ENCODE data around the gene RPS10.
"Not testable (repeated sequence)": the region's sequence is repeated elsewhere in the genome, so short reads cannot be mapped to it uniquely, and the experiment has no call there.

Gene RPS10

DNA sequence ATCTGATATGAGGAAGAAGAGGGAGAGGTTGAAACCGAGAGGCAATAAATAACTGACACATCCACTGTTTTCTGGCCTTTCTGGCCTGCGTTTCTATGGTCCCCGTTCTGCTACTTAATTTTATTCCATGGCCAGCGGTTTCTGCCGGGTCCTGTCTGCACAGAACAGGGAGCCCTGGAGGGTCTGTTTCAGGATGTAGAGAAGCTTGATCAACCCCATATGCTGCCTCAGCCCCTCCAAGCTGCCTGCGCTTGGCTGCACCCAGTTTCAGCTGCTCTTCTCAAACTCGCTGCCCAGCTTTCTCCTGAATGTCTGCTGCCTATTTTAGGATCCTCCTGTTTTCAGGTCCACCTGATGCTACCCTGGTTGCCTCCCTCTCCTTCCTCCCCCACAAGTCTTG, 21.5 kb upstream of the RPS10 start:
- DNase-seq, result no peak

DNA sequence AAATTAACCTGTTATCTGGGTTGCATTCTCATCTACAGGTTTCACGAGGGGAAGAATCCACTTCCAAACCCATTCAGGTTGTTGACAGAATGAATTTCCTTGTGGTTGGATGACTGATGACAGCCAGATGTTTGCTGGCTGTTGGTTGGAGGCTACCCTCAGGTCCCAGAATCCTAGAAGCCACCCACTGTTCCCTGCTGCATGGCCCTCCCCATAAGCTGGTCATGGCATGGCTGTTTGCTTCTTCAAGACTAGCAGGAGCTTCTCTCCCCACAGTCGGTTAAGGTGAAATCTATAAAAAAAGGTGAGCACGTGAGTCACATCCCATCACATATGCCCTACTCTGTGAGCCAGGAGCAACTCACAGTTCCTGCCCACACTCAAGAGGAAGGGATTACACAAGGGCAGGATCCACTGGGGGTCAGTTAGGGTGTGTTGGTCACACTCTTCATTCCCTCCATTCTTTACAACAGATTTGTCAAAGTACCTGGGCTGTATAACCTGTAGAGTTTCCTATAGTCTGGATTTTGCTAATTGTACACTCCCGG, 19.5 kb upstream of the RPS10 start:
- no peak for DNase-seq

DNA sequence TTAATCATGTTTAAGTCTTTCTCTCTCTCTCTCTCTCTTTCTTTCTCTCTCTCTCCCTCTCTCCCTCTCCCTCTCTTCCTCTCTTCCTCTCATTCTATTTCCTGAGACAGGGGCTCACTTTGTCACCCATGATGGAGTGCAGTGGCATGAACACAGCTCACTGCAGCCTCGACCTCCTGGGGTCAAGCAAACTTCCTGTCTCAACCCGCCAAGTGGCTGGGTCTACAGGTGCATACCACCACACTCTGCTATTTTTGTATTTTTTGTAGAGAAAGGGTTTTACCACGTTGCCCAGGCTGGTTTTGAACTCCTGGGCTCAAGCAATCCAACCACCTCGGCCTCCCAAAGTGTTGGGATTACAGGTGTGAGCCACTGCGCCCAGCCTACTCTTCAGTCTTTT, 15.7 kb upstream of the RPS10 start:
- no peak for DNase-seq

DNA sequence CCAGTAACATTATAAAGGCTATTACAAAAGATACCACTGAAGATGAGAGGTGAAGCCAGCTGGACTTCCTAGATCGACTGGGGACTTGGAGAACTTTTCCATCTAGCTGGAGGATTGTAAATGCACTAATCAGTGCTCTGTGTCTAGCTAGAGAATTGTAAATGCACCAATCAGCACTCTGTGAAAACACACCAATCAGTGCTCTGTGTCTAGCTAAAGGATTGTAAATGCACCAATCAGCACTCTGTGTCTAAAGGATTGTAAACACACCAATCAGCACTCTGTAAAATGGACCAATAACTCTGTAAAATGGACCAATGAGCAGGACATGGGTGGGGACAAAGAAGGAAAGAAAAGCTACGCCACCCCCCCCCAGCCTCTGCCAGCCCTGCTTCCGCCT, 13.6 kb upstream of the RPS10 start:
- no peak for DNase-seq

DNA sequence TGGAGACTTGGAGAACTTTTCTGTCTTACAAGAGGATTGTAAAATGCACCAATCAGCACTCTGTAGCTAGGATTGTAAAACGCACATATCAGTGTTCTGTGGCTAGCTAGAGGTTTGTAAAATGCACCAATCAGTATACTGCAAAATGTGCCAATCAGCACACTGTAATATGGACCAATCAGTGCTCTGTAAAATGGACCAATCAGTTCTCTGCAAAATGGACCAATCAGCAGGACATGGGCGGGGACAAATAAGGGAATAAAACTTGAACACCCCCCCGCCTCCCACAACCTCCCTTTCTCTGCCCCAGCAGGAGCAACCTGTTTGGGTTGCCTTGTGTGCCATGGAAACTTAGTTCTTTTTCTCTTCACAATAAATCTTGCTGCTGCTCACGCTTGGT, 12.8 kb upstream of the RPS10 start:
- DNase-seq, result no peak

DNA sequence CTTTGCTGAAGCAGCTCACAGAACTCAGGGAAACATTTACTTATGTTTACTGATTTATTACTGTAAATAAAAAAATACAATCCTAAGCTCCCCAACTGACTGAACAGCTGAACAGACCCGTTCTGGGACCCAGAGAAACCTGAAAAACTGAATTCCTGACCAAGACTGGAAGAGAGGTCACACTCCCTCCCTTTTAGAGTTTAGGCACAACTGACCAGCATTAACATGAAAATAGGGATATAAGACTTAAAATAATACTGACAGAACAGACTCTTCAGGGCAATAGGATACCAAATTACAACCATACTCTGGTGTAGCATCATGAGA, 11.7 kb upstream of the RPS10 start:
- DNase-seq, result no peak

DNA sequence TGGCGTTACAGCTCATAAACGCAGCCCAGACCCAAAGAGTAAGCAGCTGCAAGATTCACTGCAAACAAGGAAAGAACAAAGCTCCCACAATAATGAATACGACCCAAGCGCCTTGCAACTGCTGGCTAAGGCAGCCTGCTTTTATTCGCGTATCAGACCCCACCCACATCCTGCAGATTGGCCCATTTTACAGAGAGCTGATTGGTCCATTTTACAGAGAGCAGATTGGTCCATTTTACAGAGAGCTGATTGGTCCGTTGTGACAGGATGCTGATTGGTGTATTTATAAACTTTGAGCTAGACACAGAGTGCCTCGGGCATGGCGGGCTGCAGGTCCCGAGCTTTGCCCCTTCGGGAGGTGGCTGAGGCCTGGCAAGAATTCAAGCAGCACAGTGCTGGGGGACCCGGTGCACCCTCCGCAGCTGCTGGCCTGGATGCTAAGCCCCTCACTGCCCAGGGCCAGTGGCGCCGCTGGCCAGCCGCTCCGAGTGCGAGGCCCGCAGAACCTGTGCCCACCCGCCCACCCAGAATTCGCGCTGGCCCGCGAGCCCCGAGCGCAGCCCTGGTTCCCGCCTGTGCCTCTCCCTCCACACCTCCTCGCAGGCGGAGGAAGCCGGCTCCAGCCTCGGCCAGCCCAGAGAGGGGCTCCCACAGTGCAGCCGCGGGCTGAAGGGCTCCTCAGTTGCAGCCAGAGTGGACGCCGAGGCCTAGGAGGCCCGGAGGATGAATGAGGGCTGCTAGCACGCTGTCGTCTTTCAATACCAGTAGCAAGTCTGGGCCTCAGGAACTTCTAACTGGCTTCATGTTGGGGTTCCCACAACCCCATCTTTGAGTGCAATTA, 11.2 kb upstream of the RPS10 start:
- DNase-seq, result no peak

DNA sequence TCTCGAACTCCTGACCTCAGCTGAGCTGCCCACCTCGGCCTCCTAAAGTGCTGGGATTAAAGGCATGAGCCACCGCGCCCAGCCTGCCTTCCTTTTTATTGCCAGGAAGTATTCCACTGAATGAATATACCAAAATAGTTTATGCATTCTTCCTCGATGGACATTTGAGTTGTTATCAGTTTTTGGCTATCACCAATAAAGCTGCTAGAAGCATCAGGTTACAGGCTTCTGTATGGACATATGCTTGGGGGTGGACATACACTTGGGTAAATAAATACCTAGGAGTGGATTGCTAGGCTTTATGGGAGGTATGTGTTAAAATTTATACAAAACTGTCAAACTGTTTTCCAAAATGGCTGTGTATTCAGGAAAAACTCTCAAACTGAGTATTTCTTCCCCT, 10.0 kb upstream of the RPS10 start:
- DNase-seq, result no peak

DNA sequence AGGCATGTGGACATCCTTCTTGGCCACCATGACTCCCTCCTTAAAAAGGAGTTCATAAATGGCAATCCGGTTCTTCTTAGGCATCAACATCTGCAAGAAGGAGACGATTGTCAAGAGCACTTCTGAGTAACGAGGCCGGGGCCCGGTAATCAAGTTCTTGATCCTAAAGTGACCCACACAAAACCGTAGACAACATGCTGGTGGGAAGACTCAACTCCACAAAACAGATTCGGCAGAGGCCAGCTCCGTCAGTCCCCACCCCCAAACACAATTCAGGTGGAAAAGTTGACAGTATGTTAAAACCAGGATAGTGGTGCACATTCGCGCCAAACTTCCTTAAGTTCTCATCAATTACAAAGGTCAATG, 754 bp downstream of the RPS10 start:
- DNase-seq, result peak; percentile 35

DNA sequence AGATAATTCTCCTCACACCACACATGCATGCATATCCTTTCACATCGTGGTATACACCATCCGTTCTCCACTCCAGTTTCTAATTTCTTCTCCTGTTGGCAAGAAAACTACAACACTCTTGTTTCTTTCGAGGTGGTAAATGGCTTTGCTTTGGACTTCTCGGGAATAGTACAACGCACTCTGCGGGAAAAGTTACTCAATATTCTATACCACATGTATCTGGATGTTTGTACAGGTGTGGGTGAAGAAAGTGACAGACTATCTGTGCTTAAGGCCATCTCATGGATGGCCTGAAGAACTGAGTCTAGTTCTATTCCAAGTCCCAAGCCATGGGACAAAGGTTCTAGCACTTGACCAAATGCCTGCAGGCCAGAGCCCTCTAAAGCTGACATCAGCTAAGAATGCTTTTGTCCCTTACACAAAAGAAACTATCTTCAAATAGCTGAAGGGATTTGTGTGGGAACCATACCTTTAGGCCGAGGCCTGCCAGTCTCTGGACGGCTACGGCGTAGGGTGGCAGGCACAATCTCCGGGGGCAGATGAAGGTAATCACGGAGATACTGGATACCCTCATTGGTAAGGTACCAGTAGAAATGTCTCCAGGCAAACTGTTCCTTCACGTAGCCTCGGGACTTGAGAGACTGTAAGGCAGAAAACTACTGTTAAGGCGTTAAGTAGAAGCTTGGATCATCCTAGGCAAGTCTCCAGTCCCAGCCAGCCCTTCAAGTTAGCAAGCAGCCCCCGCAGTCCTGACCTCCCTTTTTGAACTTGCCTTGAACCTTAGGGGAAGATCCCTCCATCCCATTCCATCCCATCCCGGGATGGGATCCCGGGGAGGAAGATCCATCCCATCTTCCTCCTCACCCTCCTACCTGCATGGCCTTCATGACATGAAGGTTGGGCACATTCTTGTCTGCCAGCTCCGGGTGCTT, 1.4 kb downstream of the RPS10 start:
- DNase-seq, result no peak

DNA sequence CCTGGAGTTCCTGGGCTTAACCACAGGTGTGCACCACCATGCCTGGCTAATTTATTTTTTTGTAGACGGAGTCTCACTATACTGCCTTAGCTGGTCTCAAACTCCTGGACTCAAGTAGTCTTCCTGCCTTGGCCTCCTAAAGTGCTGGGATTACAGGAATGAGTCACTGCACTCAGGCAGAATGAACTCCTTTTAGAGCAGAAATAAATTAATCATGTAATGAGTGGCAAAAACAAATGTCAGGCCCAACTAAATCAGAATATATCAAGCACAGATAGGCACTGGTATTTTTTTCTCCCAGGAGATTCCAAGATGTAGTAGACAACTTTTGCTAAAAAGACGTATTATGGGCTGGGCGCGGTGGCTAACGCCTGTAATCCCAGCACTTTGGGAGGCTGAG, 2.6 kb downstream of the RPS10 start:
- no peak for DNase-seq

DNA sequence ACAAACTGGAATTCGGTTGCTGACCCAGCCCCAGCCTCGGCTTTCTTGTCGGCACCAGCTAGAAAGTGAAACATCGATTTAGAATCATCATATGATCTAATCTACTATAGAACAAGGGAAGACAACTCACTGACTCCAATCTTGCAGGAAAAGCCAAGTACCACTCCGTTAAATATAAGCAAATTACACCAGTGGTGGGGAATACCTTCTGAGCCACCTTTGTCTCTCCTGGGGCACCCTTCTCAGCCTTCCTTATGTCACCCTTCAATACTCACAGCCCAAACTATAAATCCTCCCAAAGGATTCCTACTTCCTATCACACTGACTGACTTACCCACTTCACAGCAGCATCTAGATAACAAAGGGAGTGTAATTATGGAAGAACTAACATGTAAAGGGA, 7.5 kb downstream of the RPS10 start:
- no peak for DNase-seq

DNA sequence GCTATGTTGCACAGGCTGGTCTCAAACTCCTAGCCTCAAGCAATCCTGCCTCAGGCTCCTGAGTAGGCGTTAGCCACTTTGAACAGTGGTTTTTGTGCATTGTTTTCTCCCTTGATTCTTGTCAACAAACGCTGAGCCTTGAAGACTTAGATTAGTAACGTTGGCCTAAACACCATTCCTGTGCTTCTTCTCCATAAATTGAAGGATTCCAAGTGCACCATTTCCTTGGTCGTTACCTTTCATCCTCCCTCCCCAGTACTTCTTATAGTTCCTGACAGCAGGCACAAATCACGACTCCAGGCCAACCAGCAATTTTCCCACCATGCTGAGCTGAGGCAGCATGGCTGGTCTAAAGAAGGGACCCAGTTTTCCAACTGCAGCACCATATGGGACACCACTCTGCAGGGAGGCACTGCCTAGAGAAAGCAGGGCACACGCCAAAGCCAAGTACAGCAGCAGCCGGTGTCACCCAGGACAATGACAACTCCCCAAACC, 8.9 kb downstream of the RPS10 start:
- no peak for DNase-seq

DNA sequence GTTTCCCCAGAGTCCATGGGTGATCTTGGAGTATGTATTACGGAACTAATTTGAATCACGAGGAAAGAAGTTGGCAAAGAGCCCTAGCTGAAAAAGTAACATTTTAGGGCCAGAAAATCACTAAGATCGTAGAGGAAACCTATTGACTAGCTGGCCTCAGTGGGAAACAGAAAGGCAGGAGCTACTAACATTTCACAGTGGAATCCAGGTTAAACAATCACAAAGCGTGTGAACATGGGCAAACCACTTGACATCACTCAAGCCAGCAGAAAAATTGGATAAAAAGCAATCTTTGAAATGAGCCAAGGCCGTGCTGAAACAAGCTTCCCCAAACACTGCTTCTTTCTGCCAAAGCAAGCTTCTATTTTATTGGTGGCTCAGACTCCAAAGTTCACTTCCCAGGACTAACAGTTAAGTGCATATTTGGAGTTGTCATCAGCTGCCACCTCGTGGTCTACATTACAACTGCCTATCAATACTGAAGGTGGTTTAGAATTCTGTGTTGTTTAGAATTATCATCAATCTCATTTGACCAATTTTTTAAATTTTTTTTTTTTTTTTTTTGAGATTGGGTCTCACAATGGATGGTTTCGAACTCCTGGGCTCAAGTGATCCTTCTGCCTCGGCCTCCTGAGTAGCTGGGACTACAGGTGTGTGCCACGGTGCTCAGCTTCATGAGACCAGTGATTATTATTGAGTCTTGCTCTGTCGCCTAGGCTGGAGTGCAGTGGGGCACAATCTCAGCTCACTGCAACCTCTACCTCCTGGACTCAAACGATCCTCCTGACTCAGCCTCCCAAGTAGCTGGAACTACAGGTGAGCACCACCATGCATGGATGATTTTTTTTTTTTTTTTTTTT, 10.6 kb downstream of the RPS10 start:
- no peak for DNase-seq

DNA sequence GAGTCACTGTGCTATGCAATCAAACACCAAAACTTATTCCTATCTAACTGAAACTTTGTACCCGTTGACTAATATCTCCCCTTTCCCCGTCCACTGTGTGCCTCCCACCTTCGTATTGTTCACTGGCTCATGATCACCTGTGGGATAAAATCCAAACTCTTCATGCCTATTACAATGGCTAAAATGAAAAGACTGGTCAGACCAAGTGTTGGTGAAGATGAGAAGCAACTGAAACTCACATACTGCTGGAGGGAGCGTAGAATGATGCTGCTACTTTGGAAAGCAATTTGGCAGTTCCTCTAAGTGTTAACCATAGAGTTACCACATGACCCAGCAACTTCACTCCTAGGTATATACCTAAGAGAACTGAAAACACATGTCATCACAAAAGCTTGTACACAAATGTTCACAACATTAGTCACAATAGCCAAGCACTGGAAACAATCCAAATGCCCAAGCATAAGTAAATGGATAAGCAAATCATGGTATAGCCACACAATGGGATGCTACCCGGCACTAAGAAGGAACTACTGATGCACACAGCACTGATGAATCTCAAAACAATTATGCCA, 13.1 kb downstream of the RPS10 start:
- no peak for DNase-seq

DNA sequence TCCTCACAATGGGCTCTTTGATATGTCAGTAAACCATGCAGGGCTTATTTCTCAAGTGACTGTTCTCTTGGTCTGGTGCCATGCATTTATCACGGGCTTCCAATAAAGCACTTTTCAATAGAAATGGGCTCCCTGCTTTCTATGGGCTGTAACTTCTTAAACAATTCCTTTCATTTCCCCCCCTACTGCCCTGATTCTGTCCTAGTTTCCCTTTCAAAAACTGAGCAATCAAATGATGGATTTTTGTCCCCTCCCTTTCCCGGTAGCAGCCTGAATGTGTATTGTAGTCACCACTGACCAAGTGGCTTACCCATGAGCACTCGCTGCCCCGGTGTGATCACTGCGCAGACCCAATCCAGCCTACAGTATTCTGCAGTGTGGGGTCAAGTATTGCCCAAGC, 13.9 kb downstream of the RPS10 start:
- DNase-seq, result no peak

DNA sequence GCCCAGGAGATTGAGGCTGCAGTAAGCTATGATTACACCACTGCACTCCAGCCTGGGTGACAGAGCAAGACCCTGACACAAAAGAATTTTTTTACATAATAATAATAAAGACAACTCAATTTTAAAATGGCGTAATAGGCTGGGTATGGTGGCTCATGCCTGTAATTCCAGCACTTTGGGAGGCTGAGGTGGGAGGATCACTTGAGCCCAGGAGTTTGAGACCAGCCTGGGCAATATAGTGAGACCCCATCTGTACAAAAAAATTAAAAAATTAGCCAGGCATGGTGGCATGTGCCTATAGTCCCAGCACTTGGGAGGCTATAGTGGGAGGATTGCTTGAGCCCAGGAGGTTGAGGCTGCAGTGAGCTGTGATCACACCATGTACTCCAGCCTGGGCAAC, 18.0 kb downstream of the RPS10 start:
- not testable (repeated sequence) for DNase-seq

DNA sequence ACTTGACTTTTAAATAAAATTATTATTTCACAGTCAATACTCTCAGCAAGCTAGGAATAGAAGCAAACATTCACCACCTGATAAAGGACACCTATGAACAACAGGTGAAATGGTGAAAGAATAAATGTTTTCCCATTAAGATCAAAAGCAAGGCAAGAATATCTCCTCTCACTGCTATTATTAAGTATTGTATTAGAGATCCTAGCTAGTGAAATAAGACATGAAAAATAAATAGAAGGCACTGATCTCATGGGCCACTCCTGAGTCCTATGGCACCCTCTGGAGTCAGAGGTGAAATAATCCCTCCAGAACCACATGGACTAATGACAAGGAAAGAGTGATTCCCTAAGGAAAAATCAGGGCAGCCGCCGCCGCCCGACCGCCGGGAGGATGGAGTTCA, 29.4 kb downstream of the RPS10 start:
- no peak for DNase-seq

DNA sequence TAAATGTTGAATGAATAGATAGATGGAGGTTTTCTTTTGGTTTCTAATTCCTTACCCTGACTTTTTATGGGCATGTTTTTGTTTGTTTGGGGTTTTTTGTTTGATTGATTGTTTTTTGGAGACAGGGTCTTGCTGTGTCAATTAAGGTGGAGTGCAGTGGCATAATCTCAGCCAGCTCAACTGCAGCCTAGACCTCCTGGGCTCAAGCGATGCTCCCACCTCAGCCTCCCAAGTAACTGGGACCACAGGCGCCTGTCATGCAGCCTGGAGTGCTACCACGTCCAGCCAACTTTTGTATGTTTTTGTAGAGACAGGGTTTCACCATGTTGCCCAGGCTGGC, 31.9 kb downstream of the RPS10 start:
- no peak for DNase-seq

DNA sequence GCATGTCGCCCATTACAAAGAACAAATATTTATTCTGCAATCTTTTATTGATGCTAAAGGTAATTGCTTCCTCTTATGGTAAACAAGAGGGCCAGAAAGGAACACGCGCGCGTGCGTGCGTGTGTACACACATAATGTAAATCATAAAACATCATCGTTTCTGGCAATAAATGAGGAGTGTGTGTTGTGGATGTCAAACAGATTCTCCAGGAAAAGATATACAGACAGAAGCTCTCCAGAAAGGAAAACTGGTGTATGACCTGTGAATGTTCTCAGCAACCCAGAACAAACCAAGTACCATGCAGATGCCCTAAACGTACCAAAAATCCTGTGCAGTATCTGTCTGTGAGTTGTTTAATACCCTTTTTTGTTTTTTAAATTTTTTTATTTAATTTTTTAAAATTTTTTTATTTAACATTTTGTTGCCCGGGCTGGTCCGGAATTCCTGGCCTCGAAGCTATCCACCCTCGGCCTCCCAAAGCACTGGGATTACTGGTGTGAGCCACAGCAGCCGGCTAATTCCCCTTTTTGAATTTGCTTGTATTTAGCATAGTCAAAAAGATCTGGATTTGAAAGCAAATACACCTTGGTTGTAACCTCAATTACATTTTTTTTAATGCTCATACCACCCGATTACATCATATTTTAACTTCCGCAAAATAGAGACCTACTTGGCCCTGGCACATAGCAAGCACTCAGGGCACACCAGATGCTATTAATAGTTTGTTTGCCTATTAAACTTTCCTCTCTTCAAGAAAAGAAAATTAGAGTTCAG, 32.5 kb downstream of the RPS10 start:
- no peak for DNase-seq

DNA sequence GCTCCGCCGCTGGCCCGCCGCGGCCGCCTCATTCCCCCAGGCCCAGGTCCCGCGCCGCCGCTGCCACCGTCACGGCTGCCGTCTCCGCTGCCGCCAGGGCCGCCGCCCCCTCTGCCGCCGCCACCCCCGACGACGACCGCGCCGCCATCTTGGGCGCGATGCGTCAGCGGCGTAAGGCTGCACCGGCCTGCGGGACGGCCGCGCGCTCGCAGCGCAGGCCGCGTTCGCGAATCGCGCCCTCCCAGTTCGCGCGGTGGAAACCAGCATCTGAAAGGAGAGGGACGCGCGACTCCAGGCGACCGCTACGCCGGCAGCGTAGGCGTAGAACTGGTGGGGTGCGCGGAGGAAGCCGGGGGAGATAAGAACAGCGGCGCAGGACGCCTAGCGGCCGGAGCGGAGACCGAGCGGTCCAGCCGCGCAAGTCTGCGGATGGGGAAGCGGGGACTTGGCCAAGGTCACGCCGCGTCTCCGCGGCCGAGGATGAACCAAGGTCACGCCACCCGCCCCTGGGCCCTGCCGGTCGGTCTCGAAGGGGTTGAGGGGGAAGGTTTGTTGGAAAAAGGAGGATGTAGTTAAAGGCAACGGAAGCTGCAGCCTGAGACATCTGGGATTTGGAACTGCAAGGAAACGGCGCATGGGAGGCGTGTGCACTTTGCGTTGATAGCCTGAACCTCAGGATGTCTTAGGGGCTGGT, 33.2 kb downstream of the RPS10 start, which contains the start of gene NUDT3:
Gene NUDT3, minus strand, starts transcription at position 173 of the 694 bp plus-strand sequence. CDS start 307 bp downstream, outside the sequence.
- peak; percentile 96 for DNase-seq
